AG09319 (cell line): ENCODE results near the gene TBX1.
"Not testable (repeated sequence)": the region's sequence is repeated elsewhere in the genome, so short reads cannot be mapped to it uniquely, and the experiment has no call there.

Experiments used
- DNase-seq: peaks from one replicate; pipeline ENCODE4 v3.0.0-alpha.2; 2010; ENCODE audit warnings: low read depth; ENCODE audit errors: extremely low read depth
- TF ChIP-seq, protein P1 (sequence below): IDR thresholded peaks from 2 replicates; pipeline ENCODE4 v1.5.1; 2011; ENCODE audit warnings: low read depth, mild to moderate bottlenecking, inconsistent platforms, low read length, moderate library complexity

TBX1 gene

DNA sequence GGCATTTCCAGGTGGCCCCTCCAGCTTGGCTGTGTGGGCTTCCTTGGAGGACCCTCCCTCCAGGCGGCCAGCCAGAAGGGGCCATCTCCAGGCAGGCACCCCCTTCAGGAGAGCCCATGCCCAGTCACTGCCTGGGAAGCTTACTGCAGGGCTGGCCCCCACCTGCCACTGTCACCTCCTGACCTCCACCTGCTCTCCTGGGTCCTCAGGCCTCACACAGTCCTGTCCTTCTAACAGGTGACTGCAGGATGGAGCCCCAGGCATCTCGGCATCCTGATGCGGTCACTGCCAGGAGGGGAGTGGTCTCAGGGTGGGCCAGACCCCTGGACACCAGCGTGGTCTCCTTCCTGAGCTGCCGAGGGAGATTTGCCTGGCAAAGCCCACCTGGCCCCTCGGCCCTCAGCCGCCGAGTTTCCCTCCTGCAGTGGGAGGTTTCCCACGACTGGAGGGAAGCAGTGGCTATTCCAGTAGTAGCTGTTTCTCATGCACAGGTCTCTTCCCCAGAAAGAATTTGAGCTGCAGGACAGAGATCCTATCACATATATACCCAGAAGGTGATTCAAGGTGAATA lies 13.0 kb downstream of the TBX1 start:
- DNase-seq: no peak
- TF ChIP-seq, protein P1, sequence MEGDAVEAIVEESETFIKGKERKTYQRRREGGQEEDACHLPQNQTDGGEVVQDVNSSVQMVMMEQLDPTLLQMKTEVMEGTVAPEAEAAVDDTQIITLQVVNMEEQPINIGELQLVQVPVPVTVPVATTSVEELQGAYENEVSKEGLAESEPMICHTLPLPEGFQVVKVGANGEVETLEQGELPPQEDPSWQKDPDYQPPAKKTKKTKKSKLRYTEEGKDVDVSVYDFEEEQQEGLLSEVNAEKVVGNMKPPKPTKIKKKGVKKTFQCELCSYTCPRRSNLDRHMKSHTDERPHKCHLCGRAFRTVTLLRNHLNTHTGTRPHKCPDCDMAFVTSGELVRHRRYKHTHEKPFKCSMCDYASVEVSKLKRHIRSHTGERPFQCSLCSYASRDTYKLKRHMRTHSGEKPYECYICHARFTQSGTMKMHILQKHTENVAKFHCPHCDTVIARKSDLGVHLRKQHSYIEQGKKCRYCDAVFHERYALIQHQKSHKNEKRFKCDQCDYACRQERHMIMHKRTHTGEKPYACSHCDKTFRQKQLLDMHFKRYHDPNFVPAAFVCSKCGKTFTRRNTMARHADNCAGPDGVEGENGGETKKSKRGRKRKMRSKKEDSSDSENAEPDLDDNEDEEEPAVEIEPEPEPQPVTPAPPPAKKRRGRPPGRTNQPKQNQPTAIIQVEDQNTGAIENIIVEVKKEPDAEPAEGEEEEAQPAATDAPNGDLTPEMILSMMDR: no peak

GRCh38 chr22:19774628-19775027 lies 14.1 kb downstream of the TBX1 start:
- TF ChIP-seq, protein P1: no peak
- no peak for DNase-seq

DNA sequence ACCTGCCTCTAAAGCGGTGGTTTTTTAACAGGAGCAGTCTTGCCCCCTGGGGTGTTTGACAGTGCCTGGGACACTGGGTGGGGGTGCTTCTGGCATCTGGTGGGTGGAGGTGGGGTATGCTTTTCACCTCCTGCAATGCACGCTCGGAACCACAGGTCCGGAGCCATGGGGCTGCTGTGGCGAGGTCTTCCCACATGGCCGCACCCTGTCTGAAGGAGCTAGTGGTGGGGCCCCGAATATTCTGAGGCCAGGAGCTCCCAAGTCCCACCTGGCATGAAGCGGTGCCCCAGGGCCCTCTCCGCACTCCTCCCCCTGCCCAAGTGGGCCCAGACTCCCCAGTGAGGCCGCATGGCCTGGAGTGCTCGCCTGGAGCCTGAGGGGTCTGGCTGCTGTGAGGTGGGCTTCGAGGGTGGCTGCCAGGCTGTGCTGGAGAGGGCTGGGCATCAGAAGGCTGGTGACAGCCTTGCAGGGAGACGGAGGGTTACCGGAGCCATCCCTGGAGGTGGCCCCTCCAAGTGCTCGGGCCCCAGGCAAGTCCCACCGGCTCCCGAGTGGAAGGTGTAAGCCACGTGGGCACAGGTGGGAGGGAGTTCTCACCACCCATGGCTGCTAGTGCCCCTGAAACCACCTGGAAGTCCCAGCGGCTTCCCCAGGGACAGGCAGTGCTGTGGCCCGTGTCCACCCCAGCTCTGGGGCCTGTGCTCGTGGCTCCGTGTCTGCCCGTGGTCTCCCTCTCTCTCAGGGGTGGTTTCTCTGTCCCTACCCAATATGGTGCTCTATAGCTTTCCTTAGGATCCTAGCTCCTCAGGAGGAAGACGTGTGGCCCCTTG lies 15.1 kb downstream of the TBX1 start:
- TF ChIP-seq, protein P1: no peak
- DNase-seq: no peak

DNA sequence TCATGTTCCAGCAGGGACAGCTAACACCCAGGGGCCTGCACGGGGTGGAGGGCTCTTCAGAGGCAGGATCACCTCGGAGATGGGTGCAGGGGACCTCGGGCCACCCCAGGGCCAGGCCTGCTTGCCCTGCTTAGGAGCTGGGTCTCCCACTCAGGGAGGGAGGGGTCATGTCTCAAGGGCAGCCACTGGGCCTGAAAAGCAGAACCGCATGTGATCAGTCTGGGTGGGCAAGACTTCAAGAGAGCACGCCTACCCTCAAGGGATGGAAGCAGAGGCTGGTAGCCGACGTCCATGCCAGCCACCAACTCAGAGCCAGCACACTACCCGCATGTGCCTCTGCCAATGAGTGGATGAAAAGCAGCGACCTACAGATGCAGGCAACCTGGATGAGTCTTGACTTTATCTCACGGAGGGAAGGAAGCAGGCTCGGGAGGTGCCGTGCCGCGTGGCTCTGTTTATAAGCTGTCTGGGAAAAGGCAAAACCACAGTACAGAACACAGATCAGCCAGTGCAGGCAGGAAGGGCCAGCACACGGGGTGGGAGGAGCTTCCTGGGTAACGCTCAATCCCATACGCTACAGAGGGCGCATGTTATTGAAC lies 16.0 kb downstream of the TBX1 start:
- TF ChIP-seq, protein P1: no peak
- DNase-seq: no peak

DNA sequence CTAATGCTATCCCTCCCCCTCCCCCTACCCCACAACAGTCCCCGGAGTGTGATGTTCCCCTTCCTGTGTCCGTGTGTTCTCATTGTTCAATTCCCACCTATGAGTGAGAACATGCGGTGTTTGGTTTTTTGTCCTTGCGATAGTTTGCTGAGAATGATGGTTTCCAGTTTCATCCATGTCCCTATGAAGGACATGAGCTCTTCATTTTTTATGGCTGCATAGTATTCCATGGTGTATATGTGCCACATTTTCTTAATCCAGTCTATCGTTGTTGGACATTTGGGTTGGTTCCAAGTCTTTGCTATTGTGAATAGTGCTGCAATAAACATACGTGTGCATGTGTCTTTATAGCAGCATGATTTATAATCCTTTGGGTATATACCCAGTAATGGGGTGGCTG lies 16.6 kb downstream of the TBX1 start:
- DNase-seq: not testable (repeated sequence)

- TF ChIP-seq, protein P1: no peak
- no peak for DNase-seq
Observed at GRCh38 chr22:19779011-19779421, 18.4 kb downstream of the TBX1 start.

DNA sequence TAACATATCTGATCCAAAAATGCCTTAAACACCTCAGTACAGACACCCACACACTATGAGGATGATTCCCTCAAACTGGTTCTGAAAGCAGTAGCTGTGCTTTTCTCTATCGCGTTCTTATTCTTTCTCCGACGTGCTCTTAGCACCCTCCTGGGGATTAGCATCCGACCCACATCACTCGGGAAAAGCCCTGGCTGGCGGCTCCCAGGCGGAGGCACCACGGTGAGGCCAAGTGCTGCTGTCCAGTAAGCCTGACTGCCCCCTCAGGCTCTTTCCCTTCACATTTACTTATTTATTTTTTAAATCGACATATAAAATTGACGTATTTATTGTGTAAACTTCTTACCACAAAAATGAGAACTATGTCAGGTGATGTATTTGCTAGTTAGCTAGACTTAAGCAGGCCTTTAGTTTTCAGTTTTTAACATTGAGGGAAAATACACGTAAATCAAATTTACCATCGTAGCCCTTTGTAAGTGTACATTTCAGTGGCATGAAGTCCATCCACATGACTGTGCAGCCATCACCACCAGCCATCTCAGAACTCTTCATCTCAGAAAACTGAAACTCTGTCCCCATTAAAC lies 19.2 kb downstream of the TBX1 start:
- TF ChIP-seq, protein P1: no peak
- no peak for DNase-seq
